Measurements from ENCODE around the gene CPE.

The CPE gene

DNA sequence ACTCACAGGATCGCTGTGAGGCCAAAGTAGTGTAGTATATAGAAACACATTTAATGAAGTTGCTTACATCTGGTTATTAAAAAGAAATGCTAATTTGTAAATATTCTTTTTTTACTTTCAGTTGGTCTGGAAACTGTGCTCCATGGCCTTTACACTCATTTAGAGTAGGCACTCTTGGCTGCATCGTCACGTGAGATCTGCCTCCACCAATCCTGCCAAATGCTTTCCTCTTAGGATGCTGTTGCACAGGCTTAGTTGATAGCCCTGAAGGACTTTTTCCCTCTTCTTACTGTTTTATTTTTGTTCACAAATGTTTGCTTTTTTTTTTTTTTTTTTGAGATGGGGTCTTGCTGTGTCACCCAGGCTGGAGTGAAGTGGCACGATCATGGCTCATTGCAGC lies 6.3 kb downstream of the CPE start:
- no peak for TF ChIP-seq ZNF70 (CRISPR knock-in tag; IDR thresholded peaks at IDR 0.05)
- no peak for TF ChIP-seq BACH2 (CRISPR knock-in tag; IDR thresholded peaks at IDR 0.05; ENCODE audit: borderline replicate concordance)
- TF ChIP-seq TCF4 (CRISPR knock-in tag; IDR thresholded peaks at IDR 0.05; ENCODE audit: borderline replicate concordance), result no peak
- no peak for TF ChIP-seq OSR1 (CRISPR knock-in tag; IDR thresholded peaks at IDR 0.05)
- no peak for TF ChIP-seq ARNTL (CRISPR knock-in tag; IDR thresholded peaks at IDR 0.05; ENCODE audit: borderline replicate concordance, low read depth)
- TF ChIP-seq, protein P1, sequence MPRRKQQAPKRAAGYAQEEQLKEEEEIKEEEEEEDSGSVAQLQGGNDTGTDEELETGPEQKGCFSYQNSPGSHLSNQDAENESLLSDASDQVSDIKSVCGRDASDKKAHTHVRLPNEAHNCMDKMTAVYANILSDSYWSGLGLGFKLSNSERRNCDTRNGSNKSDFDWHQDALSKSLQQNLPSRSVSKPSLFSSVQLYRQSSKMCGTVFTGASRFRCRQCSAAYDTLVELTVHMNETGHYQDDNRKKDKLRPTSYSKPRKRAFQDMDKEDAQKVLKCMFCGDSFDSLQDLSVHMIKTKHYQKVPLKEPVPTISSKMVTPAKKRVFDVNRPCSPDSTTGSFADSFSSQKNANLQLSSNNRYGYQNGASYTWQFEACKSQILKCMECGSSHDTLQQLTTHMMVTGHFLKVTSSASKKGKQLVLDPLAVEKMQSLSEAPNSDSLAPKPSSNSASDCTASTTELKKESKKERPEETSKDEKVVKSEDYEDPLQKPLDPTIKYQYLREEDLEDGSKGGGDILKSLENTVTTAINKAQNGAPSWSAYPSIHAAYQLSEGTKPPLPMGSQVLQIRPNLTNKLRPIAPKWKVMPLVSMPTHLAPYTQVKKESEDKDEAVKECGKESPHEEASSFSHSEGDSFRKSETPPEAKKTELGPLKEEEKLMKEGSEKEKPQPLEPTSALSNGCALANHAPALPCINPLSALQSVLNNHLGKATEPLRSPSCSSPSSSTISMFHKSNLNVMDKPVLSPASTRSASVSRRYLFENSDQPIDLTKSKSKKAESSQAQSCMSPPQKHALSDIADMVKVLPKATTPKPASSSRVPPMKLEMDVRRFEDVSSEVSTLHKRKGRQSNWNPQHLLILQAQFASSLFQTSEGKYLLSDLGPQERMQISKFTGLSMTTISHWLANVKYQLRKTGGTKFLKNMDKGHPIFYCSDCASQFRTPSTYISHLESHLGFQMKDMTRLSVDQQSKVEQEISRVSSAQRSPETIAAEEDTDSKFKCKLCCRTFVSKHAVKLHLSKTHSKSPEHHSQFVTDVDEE (CRISPR knock-in tag; IDR thresholded peaks at IDR 0.05), result no peak
- no peak for TF ChIP-seq CSDC2 (CRISPR knock-in tag; IDR thresholded peaks at IDR 0.05)
- TF ChIP-seq GLIS3 (CRISPR knock-in tag; IDR thresholded peaks at IDR 0.05), result no peak
- TF ChIP-seq ZNF8 (CRISPR knock-in tag; IDR thresholded peaks at IDR 0.05), result no peak
- TF ChIP-seq, protein P2, sequence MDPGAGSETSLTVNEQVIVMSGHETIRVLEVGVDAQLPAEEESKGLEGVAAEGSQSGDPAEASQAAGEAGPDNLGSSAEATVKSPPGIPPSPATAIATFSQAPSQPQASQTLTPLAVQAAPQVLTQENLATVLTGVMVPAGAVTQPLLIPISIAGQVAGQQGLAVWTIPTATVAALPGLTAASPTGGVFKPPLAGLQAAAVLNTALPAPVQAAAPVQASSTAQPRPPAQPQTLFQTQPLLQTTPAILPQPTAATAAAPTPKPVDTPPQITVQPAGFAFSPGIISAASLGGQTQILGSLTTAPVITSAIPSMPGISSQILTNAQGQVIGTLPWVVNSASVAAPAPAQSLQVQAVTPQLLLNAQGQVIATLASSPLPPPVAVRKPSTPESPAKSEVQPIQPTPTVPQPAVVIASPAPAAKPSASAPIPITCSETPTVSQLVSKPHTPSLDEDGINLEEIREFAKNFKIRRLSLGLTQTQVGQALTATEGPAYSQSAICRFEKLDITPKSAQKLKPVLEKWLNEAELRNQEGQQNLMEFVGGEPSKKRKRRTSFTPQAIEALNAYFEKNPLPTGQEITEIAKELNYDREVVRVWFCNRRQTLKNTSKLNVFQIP (CRISPR knock-in tag; IDR thresholded peaks at IDR 0.05; ENCODE audit: borderline replicate concordance, low read depth), result no peak
- no peak for TF ChIP-seq SNAI2 (CRISPR knock-in tag; IDR thresholded peaks at IDR 0.05)
- TF ChIP-seq, protein P3, sequence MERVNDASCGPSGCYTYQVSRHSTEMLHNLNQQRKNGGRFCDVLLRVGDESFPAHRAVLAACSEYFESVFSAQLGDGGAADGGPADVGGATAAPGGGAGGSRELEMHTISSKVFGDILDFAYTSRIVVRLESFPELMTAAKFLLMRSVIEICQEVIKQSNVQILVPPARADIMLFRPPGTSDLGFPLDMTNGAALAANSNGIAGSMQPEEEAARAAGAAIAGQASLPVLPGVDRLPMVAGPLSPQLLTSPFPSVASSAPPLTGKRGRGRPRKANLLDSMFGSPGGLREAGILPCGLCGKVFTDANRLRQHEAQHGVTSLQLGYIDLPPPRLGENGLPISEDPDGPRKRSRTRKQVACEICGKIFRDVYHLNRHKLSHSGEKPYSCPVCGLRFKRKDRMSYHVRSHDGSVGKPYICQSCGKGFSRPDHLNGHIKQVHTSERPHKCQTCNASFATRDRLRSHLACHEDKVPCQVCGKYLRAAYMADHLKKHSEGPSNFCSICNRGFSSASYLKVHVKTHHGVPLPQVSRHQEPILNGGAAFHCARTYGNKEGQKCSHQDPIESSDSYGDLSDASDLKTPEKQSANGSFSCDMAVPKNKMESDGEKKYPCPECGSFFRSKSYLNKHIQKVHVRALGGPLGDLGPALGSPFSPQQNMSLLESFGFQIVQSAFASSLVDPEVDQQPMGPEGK (CRISPR knock-in tag; IDR thresholded peaks at IDR 0.05; ENCODE audit: borderline replicate concordance), result no peak
- TF ChIP-seq CREB5 (CRISPR knock-in tag; IDR thresholded peaks at IDR 0.05; ENCODE audit: low read depth), result no peak
- TF ChIP-seq, protein P4, sequence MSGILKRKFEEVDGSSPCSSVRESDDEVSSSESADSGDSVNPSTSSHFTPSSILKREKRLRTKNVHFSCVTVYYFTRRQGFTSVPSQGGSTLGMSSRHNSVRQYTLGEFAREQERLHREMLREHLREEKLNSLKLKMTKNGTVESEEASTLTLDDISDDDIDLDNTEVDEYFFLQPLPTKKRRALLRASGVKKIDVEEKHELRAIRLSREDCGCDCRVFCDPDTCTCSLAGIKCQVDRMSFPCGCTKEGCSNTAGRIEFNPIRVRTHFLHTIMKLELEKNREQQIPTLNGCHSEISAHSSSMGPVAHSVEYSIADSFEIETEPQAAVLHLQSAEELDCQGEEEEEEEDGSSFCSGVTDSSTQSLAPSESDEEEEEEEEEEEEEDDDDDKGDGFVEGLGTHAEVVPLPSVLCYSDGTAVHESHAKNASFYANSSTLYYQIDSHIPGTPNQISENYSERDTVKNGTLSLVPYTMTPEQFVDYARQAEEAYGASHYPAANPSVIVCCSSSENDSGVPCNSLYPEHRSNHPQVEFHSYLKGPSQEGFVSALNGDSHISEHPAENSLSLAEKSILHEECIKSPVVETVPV (CRISPR knock-in tag; IDR thresholded peaks at IDR 0.05), result no peak
- TF ChIP-seq ISL1 (CRISPR knock-in tag; IDR thresholded peaks at IDR 0.05), result no peak
- TF ChIP-seq ZFP3 (CRISPR knock-in tag; IDR thresholded peaks at IDR 0.05), result no peak
- no peak for TF ChIP-seq ZC3H10 (CRISPR knock-in tag; IDR thresholded peaks at IDR 0.05)
- TF ChIP-seq RARB (CRISPR knock-in tag; IDR thresholded peaks at IDR 0.05), result no peak
- no peak for TF ChIP-seq ESRRG (CRISPR knock-in tag; IDR thresholded peaks at IDR 0.05)
- ATAC-seq, result peak; percentile 15; the same call in 2 of the 3 replicates

DNA sequence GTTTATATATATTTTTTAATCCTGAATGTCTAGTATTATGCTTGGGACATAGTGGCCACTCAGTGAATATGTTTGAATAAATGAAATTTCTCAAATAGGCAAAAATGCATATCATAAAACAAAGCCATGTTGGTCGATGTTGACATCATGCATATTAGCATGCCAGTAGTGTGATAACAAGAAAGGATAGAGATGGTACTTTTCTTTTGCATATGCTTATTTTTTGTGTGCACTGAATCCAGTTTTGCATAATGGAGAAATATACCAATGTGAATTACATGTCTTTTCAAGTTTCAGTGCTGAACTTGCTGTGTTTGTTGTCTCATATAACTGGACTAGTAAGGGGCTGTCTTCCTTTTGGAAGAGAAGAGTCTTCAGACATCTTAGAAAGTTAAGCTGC lies 7.5 kb downstream of the CPE start:
- no peak for ATAC-seq
- TF ChIP-seq ZFP3 (CRISPR knock-in tag; IDR thresholded peaks at IDR 0.05) (no peak), CSDC2 (CRISPR knock-in tag; IDR thresholded peaks at IDR 0.05) (no peak), CREB5 (CRISPR knock-in tag; IDR thresholded peaks at IDR 0.05; ENCODE audit: low read depth) (no peak), ZFP30 (CRISPR knock-in tag; IDR thresholded peaks at IDR 0.05) (no peak), GLIS3 (CRISPR knock-in tag; IDR thresholded peaks at IDR 0.05) (no peak), OSR1 (CRISPR knock-in tag; IDR thresholded peaks at IDR 0.05) (no peak), ISL1 (CRISPR knock-in tag; IDR thresholded peaks at IDR 0.05) (no peak), ZNF565 (CRISPR knock-in tag; conservative IDR thresholded peaks at IDR 0.05; ENCODE audit: low read depth) (no peak), ZNF8 (CRISPR knock-in tag; IDR thresholded peaks at IDR 0.05) (no peak), PPARA (CRISPR knock-in tag; IDR thresholded peaks at IDR 0.05; ENCODE audit: borderline replicate concordance) (no peak), ESRRG (CRISPR knock-in tag; IDR thresholded peaks at IDR 0.05) (no peak), BACH2 (CRISPR knock-in tag; IDR thresholded peaks at IDR 0.05; ENCODE audit: borderline replicate concordance) (no peak), TCF4 (CRISPR knock-in tag; IDR thresholded peaks at IDR 0.05; ENCODE audit: borderline replicate concordance) (no peak), ARNTL (CRISPR knock-in tag; IDR thresholded peaks at IDR 0.05; ENCODE audit: borderline replicate concordance, low read depth) (no peak), TOX (CRISPR knock-in tag; IDR thresholded peaks at IDR 0.05; ENCODE audit: borderline replicate concordance) (no peak), ZNF70 (CRISPR knock-in tag; IDR thresholded peaks at IDR 0.05) (no peak), ZC3H10 (CRISPR knock-in tag; IDR thresholded peaks at IDR 0.05) (no peak)
- TF ChIP-seq, protein P4 (CRISPR knock-in tag; IDR thresholded peaks at IDR 0.05), result no peak
- TF ChIP-seq, protein P2 (CRISPR knock-in tag; IDR thresholded peaks at IDR 0.05; ENCODE audit: borderline replicate concordance, low read depth), result no peak

All from SK-N-SH treated with all-trans-retinoic acid at 6 μM for 48 hours (cell line).